Nephron progenitor cell (in vitro differentiated cells): Measurements from ENCODE around the gene CTRB2.
"Not testable (repeated sequence)": the region's sequence is repeated elsewhere in the genome, so short reads cannot be mapped to it uniquely, and the experiment has no call there.

ENCODE experiments used
- DNase-seq: peaks from one replicate; pipeline ENCODE4 v3.0.0; 2021
- H3K27ac Mint-ChIP-seq: 2 replicates; pipeline ENCODE4 v1.8.0; 2021; ENCODE audit warnings: mild to moderate bottlenecking, moderate library complexity, mixed read lengths
- H3K27me3 Mint-ChIP-seq: 2 replicates; pipeline ENCODE4 v1.8.0; 2021; ENCODE audit warnings: mild to moderate bottlenecking, low read depth, mixed read lengths; ENCODE audit not compliant: poor library complexity
- H3K36me3 Mint-ChIP-seq: 2 replicates; pipeline ENCODE4 v1.8.0; 2021; ENCODE audit warnings: low read depth, mixed read lengths
- H3K4me1 Mint-ChIP-seq: 2 replicates; pipeline ENCODE4 v1.8.0; 2021; ENCODE audit warnings: mixed read lengths
- H3K4me3 Mint-ChIP-seq: 2 replicates; pipeline ENCODE4 v1.8.0; 2021; ENCODE audit warnings: mild to moderate bottlenecking, moderate library complexity, mixed read lengths
- H3K9me3 Mint-ChIP-seq: 2 replicates; pipeline ENCODE4 v1.8.0; 2021; ENCODE audit warnings: mild to moderate bottlenecking, moderate library complexity, mixed read lengths
- CTCF ChIP-seq: fragments of 200-600 bp; sonication (generic); IDR thresholded peaks from 2 replicates; pipeline ENCODE4 v1.5.0; 2021; ENCODE audit warnings: antibody characterized with exemption

CTRB2 gene

GRCh38 chr16:75209944-75210343, 3.0 kb upstream of the CTRB2 start:
- Mint-ChIP-seq H3K36me3 (no peaks in the 10 kb centered on the region), H3K27ac (no peak overlapping the region), H3K4me1 (peaks cover 9% of the 10 kb centered on the region), H3K9me3 (no peaks in the 10 kb centered on the region), H3K27me3 (peaks cover 6% of the 10 kb centered on the region), H3K4me3 (no peak overlapping the region)
- no peak for TF ChIP-seq CTCF
- DNase-seq = no peak

GRCh38 chr16:75209514-75209913, 2.6 kb upstream of the CTRB2 start:
- DNase-seq, H3K36me3 Mint-ChIP-seq, H3K9me3 Mint-ChIP-seq, H3K4me3 Mint-ChIP-seq, H3K27ac Mint-ChIP-seq, H3K27me3 Mint-ChIP-seq, H3K4me1 Mint-ChIP-seq: not testable (repeated sequence)

GRCh38 chr16:75208861-75209505, 2.0 kb upstream of the CTRB2 start:
- Mint-ChIP-seq H3K36me3 (no peaks in the 10 kb centered on the region), H3K27ac (peak overlapping the region; percentile 23), H3K4me3 (no peak overlapping the region), H3K4me1 (peaks cover 11% of the 10 kb centered on the region), H3K27me3 (peaks cover 6% of the 10 kb centered on the region), H3K9me3 (no peaks in the 10 kb centered on the region)
- no peak for DNase-seq
- no peak for TF ChIP-seq CTCF

- peaks cover 6% of the 10 kb centered on the region for H3K27me3 Mint-ChIP-seq
- no peaks in the 10 kb centered on the region for H3K36me3 Mint-ChIP-seq
- H3K4me1 Mint-ChIP-seq = peaks cover 18% of the 10 kb centered on the region
- no peaks in the 10 kb centered on the region for H3K9me3 Mint-ChIP-seq
- no peak for DNase-seq
- no peak for TF ChIP-seq CTCF
- no peak overlapping the region for H3K4me3 Mint-ChIP-seq
- H3K27ac Mint-ChIP-seq = peak overlapping the region; percentile 23
Observed at GRCh38 chr16:75208242-75208825, 1.4 kb upstream of the CTRB2 start.

- H3K4me3 Mint-ChIP-seq = no peak overlapping the region
- peaks cover 23% of the 10 kb centered on the region for H3K4me1 Mint-ChIP-seq
- H3K27me3 Mint-ChIP-seq = peaks cover 6% of the 10 kb centered on the region
- no peaks in the 10 kb centered on the region for H3K36me3 Mint-ChIP-seq
- DNase-seq = no peak
- no peak for TF ChIP-seq CTCF
- no peaks in the 10 kb centered on the region for H3K9me3 Mint-ChIP-seq
- H3K27ac Mint-ChIP-seq = no peak overlapping the region
Observed at GRCh38 chr16:75207831-75208230, 870 bp upstream of the CTRB2 start.

GRCh38 chr16:75205961-75206748, 806 bp downstream of the CTRB2 start:
- not testable (repeated sequence) for H3K4me3 Mint-ChIP-seq

GRCh38 chr16:75205438-75205837, 1.5 kb downstream of the CTRB2 start:
- not testable (repeated sequence) for H3K36me3 Mint-ChIP-seq, H3K27ac Mint-ChIP-seq, DNase-seq, H3K4me3 Mint-ChIP-seq, H3K27me3 Mint-ChIP-seq, H3K9me3 Mint-ChIP-seq
- peaks cover 16% of the 10 kb centered on the region for H3K4me1 Mint-ChIP-seq

More at GRCh38 chr16:75205961-75206748, 806 bp downstream of the CTRB2 start:
- not testable (repeated sequence) for H3K36me3 Mint-ChIP-seq, DNase-seq, H3K27ac Mint-ChIP-seq, H3K9me3 Mint-ChIP-seq, H3K27me3 Mint-ChIP-seq
- H3K4me1 Mint-ChIP-seq = peaks cover 20% of the 10 kb centered on the region

- H3K27ac Mint-ChIP-seq, H3K9me3 Mint-ChIP-seq, H3K36me3 Mint-ChIP-seq, DNase-seq, H3K27me3 Mint-ChIP-seq, H3K4me3 Mint-ChIP-seq: not testable (repeated sequence)
- H3K4me1 Mint-ChIP-seq = peaks cover 16% of the 10 kb centered on the region
Observed at GRCh38 chr16:75204905-75205304, 2.1 kb downstream of the CTRB2 start.
